Neutrophil (primary cell): ENCODE measurements around the gene SH3BGRL3.

ENCODE experiments used
- H3K27ac ChIP-seq: fragments of 200-600 bp; sonication (generic); 2 replicates; pipeline ENCODE4 v1.5.1; 2016; ENCODE audit warnings: mild to moderate bottlenecking, moderate library complexity
- H3K27me3 ChIP-seq: fragments of 200-600 bp; sonication (generic); 2 replicates; pipeline ENCODE4 v1.6.0; 2016; ENCODE audit warnings: mild to moderate bottlenecking
- H3K36me3 ChIP-seq: fragments of 200-600 bp; sonication (generic); 2 replicates; pipeline ENCODE4 v1.5.1; 2017
- H3K4me1 ChIP-seq, 2 experiments: fragments of 200-600 bp in 1 of 2; sonication (generic) in 1 of 2; 1 replicate in 1 of 2; 2 replicates in 1 of 2; pipeline versions ENCODE4 v1.5.1 to v1.6.1; 2013 to 2016; ENCODE audit warnings: low read depth in 1 of 2, low read length in 1 of 2, mild to moderate bottlenecking in 1 of 2, moderate library complexity in 1 of 2; ENCODE audit not compliant: control insufficient read depth in 1 of 2, insufficient read depth in 1 of 2
- H3K4me3 ChIP-seq, 2 experiments: fragments of 200-600 bp in 1 of 2; sonication (generic) in 1 of 2; 1 replicate in 1 of 2; 2 replicates in 1 of 2; pipeline ENCODE4 v1.5.1; 2013 to 2016; ENCODE audit warnings: low read depth in 1 of 2, low read length in 1 of 2, mild to moderate bottlenecking in 1 of 2, moderate library complexity in 1 of 2
- H3K9me3 ChIP-seq: fragments of 200-600 bp; sonication (generic); 2 replicates; pipeline ENCODE4 v1.5.1; 2016
- CTCF ChIP-seq: fragments of 200-600 bp; sonication (generic); IDR thresholded peaks from 2 replicates; pipeline ENCODE4 v1.5.1; 2016; ENCODE audit warnings: antibody characterized with exemption

Gene SH3BGRL3

GRCh38 chr1:26321315-26322041 is 41.6 kb downstream of the SH3BGRL3 start:
- Histone ChIP-seq H3K4me1 (peaks cover 38 to 52% of the 10 kb centered on the region in 2 experiments), H3K4me3 (no peak overlapping the region), H3K27ac (peak overlapping the region; percentile 4), H3K27me3 (no peaks in the 10 kb centered on the region), H3K36me3 (peaks cover 45% of the 10 kb centered on the region), H3K9me3 (no peaks in the 10 kb centered on the region)
- TF ChIP-seq CTCF: peak; percentile 97

GRCh38 chr1:26322042-26322331 is 42.1 kb downstream of the SH3BGRL3 start:
- Histone ChIP-seq H3K4me1 (peaks cover 33 to 47% of the 10 kb centered on the region in 2 experiments), H3K36me3 (peaks cover 50% of the 10 kb centered on the region), H3K27ac (peak overlapping the region; percentile 4), H3K4me3 (no peak overlapping the region), H3K9me3 (no peaks in the 10 kb centered on the region), H3K27me3 (no peaks in the 10 kb centered on the region)
- TF ChIP-seq CTCF: no peak

- Histone ChIP-seq H3K4me1 (peaks cover 19 to 33% of the 10 kb centered on the region in 2 experiments), H3K36me3 (peaks cover 64% of the 10 kb centered on the region), H3K4me3 (no peak overlapping the region), H3K27ac (no peak overlapping the region), H3K27me3 (no peaks in the 10 kb centered on the region), H3K9me3 (no peaks in the 10 kb centered on the region)
- TF ChIP-seq CTCF: no peak
These were observed 43.5 kb downstream of the SH3BGRL3 start for GRCh38 chr1:26323382-26323781.

GRCh38 chr1:26324550-26324949 is 44.7 kb downstream of the SH3BGRL3 start:
- H3K36me3 ChIP-seq: peaks cover 71% of the 10 kb centered on the region
- no peak overlapping the region for H3K27ac ChIP-seq
- H3K27me3 ChIP-seq: no peaks in the 10 kb centered on the region

GRCh38 chr1:26327956-26328362 is 48.1 kb downstream of the SH3BGRL3 start:
- no peak overlapping the region for H3K27ac ChIP-seq

More at GRCh38 chr1:26324550-26324949, 44.7 kb downstream of the SH3BGRL3 start:
- Histone ChIP-seq H3K9me3 (no peaks in the 10 kb centered on the region), H3K4me3 (no peak overlapping the region), H3K4me1 (peaks cover 11 to 22% of the 10 kb centered on the region in 2 experiments)
- TF ChIP-seq CTCF: no peak

More at GRCh38 chr1:26327956-26328362, 48.1 kb downstream of the SH3BGRL3 start:
- peaks cover under 1 to 3% of the 10 kb centered on the region in 2 experiments for H3K4me1 ChIP-seq
- no peak overlapping the region for H3K4me3 ChIP-seq
- no peaks in the 10 kb centered on the region for H3K27me3 ChIP-seq
- no peaks in the 10 kb centered on the region for H3K9me3 ChIP-seq
- TF ChIP-seq CTCF: no peak
- peaks cover 77% of the 10 kb centered on the region for H3K36me3 ChIP-seq
